SK-N-SH treated with all-trans-retinoic acid at 6 μM for 48 hours (cell line): Measurements from ENCODE around the gene SENP3.

Experiments
- ATAC-seq: fragments of 200-7000 bp; cut with Tn5 transposase; 3 replicates; pipeline ENCODE4 v1.9.1; 2020; ENCODE audit warnings: mild to moderate bottlenecking, moderate library complexity
- ARNTL ChIP-seq: fragments of 450-650 bp; formaldehyde crosslinking; IDR thresholded peaks from 2 replicates; pipeline ENCODE4 v1.5.0; 2020; ENCODE audit warnings: low read depth, mild to moderate bottlenecking, moderate library complexity, borderline replicate concordance
- BACH2 ChIP-seq: fragments of 250-450 bp; sonication (Bioruptor Pico); IDR thresholded peaks from 2 replicates; pipeline ENCODE4 v1.9.0; 2021; ENCODE audit warnings: mild to moderate bottlenecking, borderline replicate concordance
- CSDC2 ChIP-seq: fragments of 250-450 bp; sonication (Bioruptor Pico); IDR thresholded peaks from 2 replicates; pipeline ENCODE4 v1.5.0; 2020; ENCODE audit warnings: mild to moderate bottlenecking, moderate library complexity
- CSRNP3 ChIP-seq: fragments of 250-450 bp; sonication (Bioruptor Pico); IDR thresholded peaks from 2 replicates; pipeline ENCODE4 v1.5.1; 2021; ENCODE audit warnings: mild to moderate bottlenecking, moderate library complexity
- ESRRG ChIP-seq: fragments of 250-450 bp; sonication (Bioruptor Pico); IDR thresholded peaks from 2 replicates; pipeline ENCODE4 v1.6.1; 2021; ENCODE audit warnings: mild to moderate bottlenecking
- GLIS3 ChIP-seq: fragments of 250-450 bp; sonication (Bioruptor Pico); IDR thresholded peaks from 2 replicates; pipeline ENCODE4 v1.5.0; 2020; ENCODE audit warnings: mild to moderate bottlenecking, moderate library complexity
- ISL1 ChIP-seq: fragments of 250-450 bp; sonication (Bioruptor Pico); IDR thresholded peaks from 2 replicates; pipeline ENCODE4 v2.1.2; 2022; ENCODE audit warnings: mild to moderate bottlenecking, moderate library complexity
- OSR1 ChIP-seq: fragments of 250-450 bp; sonication (Bioruptor Pico); IDR thresholded peaks from 2 replicates; pipeline ENCODE4 v1.8.0; 2022; ENCODE audit warnings: moderate library complexity, mild to moderate bottlenecking, inconsistent platforms
- PATZ1 ChIP-seq: fragments of 250-450 bp; sonication (Bioruptor Pico); IDR thresholded peaks from 2 replicates; pipeline ENCODE4 v1.8.0; 2020; ENCODE audit warnings: mild to moderate bottlenecking, moderate library complexity, borderline replicate concordance
- POU6F1 ChIP-seq: fragments of 250-450 bp; sonication (Bioruptor Pico); IDR thresholded peaks from 2 replicates; pipeline ENCODE4 v1.8.0; 2021; ENCODE audit warnings: low read depth, mild to moderate bottlenecking, moderate library complexity, borderline replicate concordance
- PPARA ChIP-seq: fragments of 250-450 bp; sonication (Bioruptor Pico); IDR thresholded peaks from 2 replicates; pipeline ENCODE4 v1.5.0; 2020; ENCODE audit warnings: mild to moderate bottlenecking, borderline replicate concordance
- RARB ChIP-seq: fragments of 250-450 bp; sonication (Bioruptor Pico); IDR thresholded peaks from 2 replicates; pipeline ENCODE4 v1.8.0; 2021; ENCODE audit warnings: mild to moderate bottlenecking, moderate library complexity
- SNAI2 ChIP-seq: fragments of 250-450 bp; sonication (Bioruptor Pico); IDR thresholded peaks from 2 replicates; pipeline ENCODE4 v1.5.0; 2020; ENCODE audit warnings: mild to moderate bottlenecking, moderate library complexity
- TCF4 ChIP-seq: fragments of 250-450 bp; sonication (Bioruptor Pico); IDR thresholded peaks from 2 replicates; pipeline ENCODE4 v1.8.0; 2021; ENCODE audit warnings: mild to moderate bottlenecking, moderate library complexity, borderline replicate concordance
- TOX ChIP-seq: fragments of 250-450 bp; sonication (Bioruptor Pico); IDR thresholded peaks from 2 replicates; pipeline ENCODE4 v1.8.0; 2021; ENCODE audit warnings: mild to moderate bottlenecking, moderate library complexity, borderline replicate concordance
- ZC3H10 ChIP-seq: fragments of 250-450 bp; sonication (Bioruptor Pico); IDR thresholded peaks from 2 replicates; pipeline ENCODE4 v1.5.1; 2021; ENCODE audit warnings: mild to moderate bottlenecking, moderate library complexity
- ZFP3 ChIP-seq: fragments of 250-450 bp; sonication (Bioruptor Pico); IDR thresholded peaks from 2 replicates; pipeline ENCODE4 v1.5.0; 2020; ENCODE audit warnings: mild to moderate bottlenecking, moderate library complexity
- ZFP30 ChIP-seq: fragments of 450-650 bp; formaldehyde crosslinking; IDR thresholded peaks from 2 replicates; pipeline ENCODE4 v1.5.0; 2022; ENCODE audit warnings: mild to moderate bottlenecking, moderate library complexity
- ZNF565 ChIP-seq: fragments of 450-650 bp; formaldehyde crosslinking; conservative IDR thresholded peaks from 2 replicates; pipeline ENCODE4 v1.5.0; 2020; ENCODE audit warnings: low read depth, mild to moderate bottlenecking, moderate library complexity
- ZNF70 ChIP-seq: fragments of 450-650 bp; formaldehyde crosslinking; IDR thresholded peaks from 2 replicates; pipeline ENCODE4 v1.5.0; 2020; ENCODE audit warnings: mild to moderate bottlenecking, moderate library complexity
- ZNF8 ChIP-seq: fragments of 450-650 bp; formaldehyde crosslinking; IDR thresholded peaks from 2 replicates; pipeline ENCODE4 v1.5.0; 2020; ENCODE audit warnings: mild to moderate bottlenecking, moderate library complexity
- TF ChIP-seq, protein P1 (sequence below): fragments of 250-450 bp; sonication (Bioruptor Pico); IDR thresholded peaks from 2 replicates; pipeline ENCODE4 v1.5.1; 2020; ENCODE audit warnings: low read depth, mild to moderate bottlenecking, moderate library complexity
- TF ChIP-seq, protein P2 (sequence below): fragments of 250-450 bp; sonication (Bioruptor Pico); IDR thresholded peaks from 2 replicates; pipeline ENCODE4 v1.5.0; 2020; ENCODE audit warnings: mild to moderate bottlenecking, moderate library complexity

SENP3 gene

GRCh38 chr17:7610641-7611040 lies 48.9 kb downstream of the SENP3 start:
- no peak for TF ChIP-seq ZC3H10 (CRISPR knock-in tag)
- TF ChIP-seq ARNTL (CRISPR knock-in tag) = no peak
- no peak for TF ChIP-seq ZFP3 (CRISPR knock-in tag)
- TF ChIP-seq PATZ1 (CRISPR knock-in tag) = no peak
- TF ChIP-seq, all 23 proteins: peak for 0
- no peak for ATAC-seq

- TF ChIP-seq ZFP3 (CRISPR knock-in tag) (no peak), PATZ1 (CRISPR knock-in tag) (no peak), ESRRG (CRISPR knock-in tag) (no peak), ARNTL (CRISPR knock-in tag) (no peak), TCF4 (CRISPR knock-in tag) (no peak), ZNF8 (CRISPR knock-in tag) (no peak), ZNF70 (CRISPR knock-in tag) (no peak), SNAI2 (CRISPR knock-in tag) (no peak), RARB (CRISPR knock-in tag) (no peak), ISL1 (CRISPR knock-in tag) (no peak), ZFP30 (no peak), GLIS3 (no peak)
- TF ChIP-seq, protein P1, sequence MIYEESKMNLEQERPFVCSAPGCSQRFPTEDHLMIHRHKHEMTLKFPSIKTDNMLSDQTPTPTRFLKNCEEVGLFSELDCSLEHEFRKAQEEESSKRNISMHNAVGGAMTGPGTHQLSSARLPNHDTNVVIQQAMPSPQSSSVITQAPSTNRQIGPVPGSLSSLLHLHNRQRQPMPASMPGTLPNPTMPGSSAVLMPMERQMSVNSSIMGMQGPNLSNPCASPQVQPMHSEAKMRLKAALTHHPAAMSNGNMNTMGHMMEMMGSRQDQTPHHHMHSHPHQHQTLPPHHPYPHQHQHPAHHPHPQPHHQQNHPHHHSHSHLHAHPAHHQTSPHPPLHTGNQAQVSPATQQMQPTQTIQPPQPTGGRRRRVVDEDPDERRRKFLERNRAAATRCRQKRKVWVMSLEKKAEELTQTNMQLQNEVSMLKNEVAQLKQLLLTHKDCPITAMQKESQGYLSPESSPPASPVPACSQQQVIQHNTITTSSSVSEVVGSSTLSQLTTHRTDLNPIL (CRISPR knock-in tag) = no peak
- ATAC-seq = no peak
Measured at GRCh38 chr17:7611635-7612293, 50.0 kb downstream of the SENP3 start.

- no peak for ATAC-seq
- no peak for TF ChIP-seq ISL1 (CRISPR knock-in tag)
- no peak for TF ChIP-seq CSRNP3 (CRISPR knock-in tag)
- no peak for TF ChIP-seq TCF4 (CRISPR knock-in tag)
- no peak for TF ChIP-seq GLIS3
- no peak for TF ChIP-seq RARB (CRISPR knock-in tag)
- TF ChIP-seq BACH2 (CRISPR knock-in tag) = no peak
- TF ChIP-seq PPARA (CRISPR knock-in tag) = no peak
- TF ChIP-seq PATZ1 (CRISPR knock-in tag) = no peak
- no peak for TF ChIP-seq ESRRG (CRISPR knock-in tag)
- TF ChIP-seq, protein P1 (CRISPR knock-in tag) = no peak
- TF ChIP-seq ZC3H10 (CRISPR knock-in tag) = no peak
- no peak for TF ChIP-seq POU6F1 (CRISPR knock-in tag)
- no peak for TF ChIP-seq ZNF565 (CRISPR knock-in tag)
- no peak for TF ChIP-seq OSR1 (CRISPR knock-in tag)
- TF ChIP-seq ARNTL (CRISPR knock-in tag) = no peak
- no peak for TF ChIP-seq ZFP3 (CRISPR knock-in tag)
- TF ChIP-seq TOX (CRISPR knock-in tag) = no peak
- TF ChIP-seq, protein P2, sequence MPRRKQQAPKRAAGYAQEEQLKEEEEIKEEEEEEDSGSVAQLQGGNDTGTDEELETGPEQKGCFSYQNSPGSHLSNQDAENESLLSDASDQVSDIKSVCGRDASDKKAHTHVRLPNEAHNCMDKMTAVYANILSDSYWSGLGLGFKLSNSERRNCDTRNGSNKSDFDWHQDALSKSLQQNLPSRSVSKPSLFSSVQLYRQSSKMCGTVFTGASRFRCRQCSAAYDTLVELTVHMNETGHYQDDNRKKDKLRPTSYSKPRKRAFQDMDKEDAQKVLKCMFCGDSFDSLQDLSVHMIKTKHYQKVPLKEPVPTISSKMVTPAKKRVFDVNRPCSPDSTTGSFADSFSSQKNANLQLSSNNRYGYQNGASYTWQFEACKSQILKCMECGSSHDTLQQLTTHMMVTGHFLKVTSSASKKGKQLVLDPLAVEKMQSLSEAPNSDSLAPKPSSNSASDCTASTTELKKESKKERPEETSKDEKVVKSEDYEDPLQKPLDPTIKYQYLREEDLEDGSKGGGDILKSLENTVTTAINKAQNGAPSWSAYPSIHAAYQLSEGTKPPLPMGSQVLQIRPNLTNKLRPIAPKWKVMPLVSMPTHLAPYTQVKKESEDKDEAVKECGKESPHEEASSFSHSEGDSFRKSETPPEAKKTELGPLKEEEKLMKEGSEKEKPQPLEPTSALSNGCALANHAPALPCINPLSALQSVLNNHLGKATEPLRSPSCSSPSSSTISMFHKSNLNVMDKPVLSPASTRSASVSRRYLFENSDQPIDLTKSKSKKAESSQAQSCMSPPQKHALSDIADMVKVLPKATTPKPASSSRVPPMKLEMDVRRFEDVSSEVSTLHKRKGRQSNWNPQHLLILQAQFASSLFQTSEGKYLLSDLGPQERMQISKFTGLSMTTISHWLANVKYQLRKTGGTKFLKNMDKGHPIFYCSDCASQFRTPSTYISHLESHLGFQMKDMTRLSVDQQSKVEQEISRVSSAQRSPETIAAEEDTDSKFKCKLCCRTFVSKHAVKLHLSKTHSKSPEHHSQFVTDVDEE (CRISPR knock-in tag) = no peak
- TF ChIP-seq CSDC2 (CRISPR knock-in tag) = no peak
Measured at GRCh38 chr17:7612294-7612640, 50.5 kb downstream of the SENP3 start.
